Small intestine (tissue), 7 donors: Measurements from ENCODE around the gene ADARB2. TPM values are rescaled to one million over a fixed set of nuclear protein-coding genes. Genes with fewer than 3 reads are reported as not detected.

Experiments used
- DNase-seq, 2 donors: peaks; one replicate each; pipeline versions ENCODE4 v3.0.0 to v3.0.0-alpha.2; 2013
- FAIRE-seq: peaks from 2 replicates; lab custom pipeline; 2012; peaks lifted over from hg19 to GRCh38; lab: Jason Lieb, UNC
- H3K27ac ChIP-seq, 3 donors: one replicate each; pipeline ENCODE4 v1.5.1; 2013; ENCODE audit warnings: low read length in 2 of 3, mild to moderate bottlenecking in 2 of 3, control low read depth in 1 of 3, inconsistent platforms in 1 of 3, low read depth in 1 of 3, moderate library complexity in 1 of 3
- H3K27me3 ChIP-seq, 3 donors: one replicate each; pipeline ENCODE4 v1.6.1; 2013; ENCODE audit warnings: low read length in 3 of 3, inconsistent platforms in 1 of 3; ENCODE audit not compliant: control insufficient read depth in 3 of 3, insufficient read depth in 3 of 3
- H3K36me3 ChIP-seq, 3 donors: one replicate each; pipeline ENCODE4 v1.6.1; 2013; ENCODE audit warnings: low read length in 3 of 3, inconsistent platforms in 1 of 3, low read depth in 1 of 3, mild to moderate bottlenecking in 1 of 3, moderate library complexity in 1 of 3; ENCODE audit not compliant: control insufficient read depth in 3 of 3, insufficient read depth in 2 of 3
- H3K4me1 ChIP-seq, 3 donors: one replicate each; pipeline ENCODE4 v1.6.1; 2013; ENCODE audit warnings: low read length in 2 of 3, inconsistent platforms in 1 of 3, low read depth in 1 of 3, mild to moderate bottlenecking in 1 of 3, moderate library complexity in 1 of 3; ENCODE audit not compliant: control insufficient read depth in 3 of 3, insufficient read depth in 2 of 3
- H3K4me3 ChIP-seq, 3 donors: one replicate each; pipeline ENCODE4 v1.5.1; 2013; ENCODE audit warnings: low read length in 3 of 3, control low read depth in 1 of 3, inconsistent platforms in 1 of 3, low read depth in 1 of 3, mild to moderate bottlenecking in 1 of 3, moderate library complexity in 1 of 3
- H3K9me3 ChIP-seq, 2 donors: one replicate each; pipeline ENCODE4 v1.6.1; 2013; ENCODE audit warnings: low read depth in 1 of 2, low read length in 1 of 2; ENCODE audit not compliant: control insufficient read depth in 2 of 2, insufficient read depth in 1 of 2
- WGBS, 3 donors: extraction: QIAGEN DNeasy Blood & Tissue Kit; methylation state at CpG; one replicate each; pipeline ENCODE4 v1.1.7; 2013; 5-methylcytosine and 5-hydroxymethylcytosine counted together
- polyA plus RNA-seq, 4 donors: library from polyadenylated mRNA; stranded (reverse) in 3 of 4; unstranded in 1 of 4; fragments of 200-250 nt in 3 of 4; fragments of 120-200 nt in 1 of 4; gene quantifications; one replicate each; pipeline versions ENCODE4 v1.2.1 to v1.2.3, GENCODE V29; 2013
- donor health status: healthy with polysubstance abuse.
- donor health status: control.
- donor health status: control.
- donor health status: Bipolar disorder and iron deficiency.
- donor health status: healthy.

Gene ADARB2
- polyA plus RNA-seq, 4 donors: 0.35 to 1.8 (median 0.94) TPM

- Histone ChIP-seq H3K4me3 (no peak overlapping the region), H3K4me1 (peaks cover 0 to 15% (median 0%) of the 10 kb centered on the region in 3 donors), H3K27me3 (no peaks in the 10 kb centered on the region), H3K36me3 (no peaks in the 10 kb centered on the region), H3K27ac (no peak overlapping the region), H3K9me3 (no peaks in the 10 kb centered on the region)
- WGBS, 3 donors: 85 to 89% (median 86%) methylated on average over 11 of the region's 11 CpGs
- no peak for DNase-seq
- no peak for FAIRE-seq
Observed at GRCh38 chr10:1202343-1202742, 535.0 kb downstream of the ADARB2 start.

GRCh38 chr10:1200866-1201807 is 536.2 kb downstream of the ADARB2 start:
- no peak for DNase-seq
- H3K4me3 ChIP-seq: no peak overlapping the region
- no peak for FAIRE-seq

DNA sequence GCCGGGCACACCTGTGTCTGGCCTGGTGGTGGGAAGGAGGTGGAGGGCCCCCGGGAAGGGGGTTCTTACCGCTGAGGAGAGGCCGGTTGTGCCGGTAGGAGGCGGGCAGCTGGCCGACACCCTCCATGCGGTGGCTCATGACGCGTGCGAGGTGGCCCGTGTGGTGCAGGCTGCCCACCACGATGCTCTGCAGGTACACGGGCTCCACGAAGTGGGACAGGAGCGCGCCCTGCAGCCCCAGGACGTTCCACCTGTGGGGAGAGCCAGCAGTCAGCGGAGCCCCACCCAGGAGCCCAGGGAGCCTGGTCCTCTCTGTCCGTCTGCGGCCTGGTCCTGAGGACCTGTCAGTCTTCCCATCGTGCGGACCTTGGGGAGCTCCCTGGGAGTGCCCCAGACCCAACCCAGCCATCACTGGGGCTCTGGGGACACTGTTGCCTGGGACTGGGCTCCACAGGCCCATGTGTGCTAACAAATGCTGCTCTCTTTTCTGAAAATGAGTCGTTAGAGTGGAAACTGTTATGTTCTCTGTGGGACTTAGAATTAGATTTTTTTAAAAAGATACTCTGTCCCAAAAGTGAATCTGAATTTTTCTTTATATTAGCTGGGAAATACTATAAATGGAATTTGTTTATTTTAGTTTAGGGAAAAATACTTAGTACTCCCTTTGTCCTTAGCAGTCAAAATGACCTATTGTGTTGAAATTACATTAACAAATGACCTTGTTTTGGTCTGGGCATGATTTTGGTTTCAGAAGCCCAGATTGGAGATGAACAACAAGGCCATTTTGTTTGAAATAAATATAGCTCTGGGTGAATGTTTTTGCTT is 537.2 kb downstream of the ADARB2 start:
- FAIRE-seq (no peak), DNase-seq (no peak)
- H3K4me1 ChIP-seq: peaks cover 0 to 18% (median 0%) of the 10 kb centered on the region in 3 donors
- H3K4me3 ChIP-seq: no peak overlapping the region
- no peaks in the 10 kb centered on the region for H3K36me3 ChIP-seq
- no peaks in the 10 kb centered on the region for H3K27me3 ChIP-seq
- no peaks in the 10 kb centered on the region for H3K9me3 ChIP-seq
- H3K27ac ChIP-seq: no peak overlapping the region
- 89 to 97% (median 92%) methylated on average over 24 of the region's 24 CpGs for WGBS, 3 donors

More at GRCh38 chr10:1200866-1201807, 536.2 kb downstream of the ADARB2 start:
- Histone ChIP-seq H3K27me3 (no peaks in the 10 kb centered on the region), H3K4me1 (peaks cover 0 to 15% (median 0%) of the 10 kb centered on the region in 3 donors), H3K36me3 (no peaks in the 10 kb centered on the region), H3K27ac (no peak overlapping the region), H3K9me3 (no peaks in the 10 kb centered on the region)
- WGBS, 3 donors: 88 to 94% (median 89%) methylated on average over 27 of the region's 27 CpGs

DNA sequence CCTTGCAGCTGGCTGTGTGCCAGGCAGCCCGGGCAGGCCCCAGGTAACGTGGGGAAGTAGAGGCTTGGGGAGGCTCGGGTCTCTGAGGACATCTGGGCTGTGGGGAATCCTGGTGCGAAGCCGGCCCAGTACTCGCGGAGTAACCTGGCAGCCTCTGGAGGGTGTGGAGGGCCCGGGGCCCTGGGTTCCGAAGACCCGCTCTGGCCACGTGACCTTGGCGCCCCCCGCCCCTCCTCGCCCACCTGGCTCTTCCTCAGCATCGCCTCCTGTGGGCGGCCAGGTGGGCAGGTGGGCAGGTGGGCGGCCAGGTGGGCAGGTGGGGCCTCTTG is 538.0 kb downstream of the ADARB2 start:
- DNase-seq: no peak
- H3K9me3 ChIP-seq: no peaks in the 10 kb centered on the region
- H3K27me3 ChIP-seq: no peaks in the 10 kb centered on the region
- no peaks in the 10 kb centered on the region for H3K36me3 ChIP-seq
- H3K4me3 ChIP-seq: no peak overlapping the region
- H3K27ac ChIP-seq: no peak overlapping the region
- 64 to 78% (median 72%) methylated on average over 17 of the region's 17 CpGs for WGBS, 3 donors
- peaks cover 0 to 18% (median 0%) of the 10 kb centered on the region in 3 donors for H3K4me1 ChIP-seq
- no peak for FAIRE-seq

- H3K9me3 ChIP-seq: no peaks in the 10 kb centered on the region
Observed at GRCh38 chr10:1198453-1199344, 538.6 kb downstream of the ADARB2 start.

DNA sequence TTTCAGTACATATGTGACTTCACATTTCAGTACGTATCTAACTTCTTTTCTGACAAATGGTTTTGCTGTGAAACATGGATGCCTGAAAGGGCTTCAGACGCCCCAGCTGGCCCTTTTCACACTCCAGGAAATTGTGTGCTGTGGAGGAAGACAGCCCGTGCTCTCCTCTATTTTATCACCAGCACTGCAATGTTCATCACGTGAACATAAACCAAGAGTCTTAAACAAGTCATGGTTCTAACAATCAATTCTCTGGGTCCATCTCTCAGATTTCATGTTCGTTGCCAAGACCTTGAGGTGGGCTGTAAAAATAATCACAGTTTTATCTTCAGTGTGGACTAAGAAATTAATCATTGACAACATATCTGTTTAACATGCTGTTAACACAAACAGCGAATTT is 539.9 kb downstream of the ADARB2 start:
- DNase-seq: peak; percentile 64 to 78
- H3K27ac ChIP-seq: no peak overlapping the region
- 8 to 23% (median 21%) methylated on average over 6 of the region's 6 CpGs for WGBS, 3 donors

More at GRCh38 chr10:1198453-1199344, 538.6 kb downstream of the ADARB2 start:
- Histone ChIP-seq H3K27me3 (no peaks in the 10 kb centered on the region), H3K27ac (no peak overlapping the region), H3K4me1 (peaks cover 0 to 18% (median 0%) of the 10 kb centered on the region in 3 donors), H3K4me3 (no peak overlapping the region), H3K36me3 (no peaks in the 10 kb centered on the region)
- no peak for FAIRE-seq
- WGBS, 3 donors: 17 to 56% (median 35%) methylated on average over 20 of the region's 20 CpGs
- peak; percentile 32 to 64 for DNase-seq

DNA sequence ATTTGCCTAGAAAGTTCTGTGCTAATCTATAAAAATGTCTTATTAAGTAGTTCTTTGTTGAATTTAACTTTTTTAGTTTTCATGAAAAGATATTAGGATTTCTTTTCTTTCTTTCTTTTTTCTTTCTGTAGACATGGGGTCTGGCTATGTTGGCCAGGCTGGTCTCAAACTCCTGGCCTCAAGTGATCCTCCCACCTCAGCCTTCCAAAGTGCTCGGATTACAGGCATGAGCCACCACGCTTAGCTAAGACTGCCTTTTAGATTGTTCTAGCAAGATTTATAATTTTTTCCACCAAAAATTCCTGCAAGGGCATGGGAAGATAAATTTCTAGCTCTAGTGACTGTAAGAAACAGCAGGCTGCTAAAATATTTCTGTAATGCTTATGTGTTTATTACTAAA is 540.7 kb downstream of the ADARB2 start:
- FAIRE-seq (no peak), DNase-seq (no peak)
- Histone ChIP-seq H3K27me3 (no peaks in the 10 kb centered on the region), H3K27ac (no peak overlapping the region), H3K9me3 (no peaks in the 10 kb centered on the region), H3K4me3 (no peak overlapping the region), H3K36me3 (no peaks in the 10 kb centered on the region), H3K4me1 (peaks cover 0 to 18% (median 0%) of the 10 kb centered on the region in 3 donors)
- 74 to 91% (median 84%) methylated on average over 2 of the region's 2 CpGs for WGBS, 3 donors

More for the DNA sequence above, 539.9 kb downstream of the ADARB2 start:
- no peaks in the 10 kb centered on the region for H3K36me3 ChIP-seq
- no peak for FAIRE-seq
- H3K9me3 ChIP-seq: no peaks in the 10 kb centered on the region
- no peak overlapping the region for H3K4me3 ChIP-seq
- peaks cover 0 to 18% (median 0%) of the 10 kb centered on the region in 3 donors for H3K4me1 ChIP-seq
- H3K27me3 ChIP-seq: no peaks in the 10 kb centered on the region
